ENCODE results near the gene PLS3.
"Not testable (repeated sequence)": the region's sequence is repeated elsewhere in the genome, so short reads cannot be mapped to it uniquely, and the experiment has no call there.

The PLS3 gene

GRCh38 chrX:115632455-115632854, 71.5 kb downstream of the PLS3 start:
- Histone ChIP-seq H3K27ac (no peak overlapping the region), H3K4me3 (ENCODE audit: low read depth, low read length) (no peak overlapping the region), H3K27me3 (ENCODE audit: insufficient read depth, low read depth, severe bottlenecking) (peaks cover 7% of the 10 kb centered on the region), H3K36me3 (peaks cover 2% of the 10 kb centered on the region; the same call in 1 of the 2 replicates), H3K9me3 (ENCODE audit: severe bottlenecking) (no peaks in the 10 kb centered on the region)
- no peak for DNase-seq
- no peak for TF ChIP-seq CTCF (IDR thresholded peaks at IDR 0.05; ENCODE audit: low read depth, low read length)

GRCh38 chrX:115633397-115633796, 72.4 kb downstream of the PLS3 start:
- H3K27me3 ChIP-seq (ENCODE audit: insufficient read depth, low read depth, severe bottlenecking): peaks cover 13% of the 10 kb centered on the region
- not testable (repeated sequence) for H3K27ac ChIP-seq; H3K36me3 ChIP-seq; DNase-seq; H3K4me3 ChIP-seq (ENCODE audit: low read depth, low read length); H3K9me3 ChIP-seq (ENCODE audit: severe bottlenecking)

DNA sequence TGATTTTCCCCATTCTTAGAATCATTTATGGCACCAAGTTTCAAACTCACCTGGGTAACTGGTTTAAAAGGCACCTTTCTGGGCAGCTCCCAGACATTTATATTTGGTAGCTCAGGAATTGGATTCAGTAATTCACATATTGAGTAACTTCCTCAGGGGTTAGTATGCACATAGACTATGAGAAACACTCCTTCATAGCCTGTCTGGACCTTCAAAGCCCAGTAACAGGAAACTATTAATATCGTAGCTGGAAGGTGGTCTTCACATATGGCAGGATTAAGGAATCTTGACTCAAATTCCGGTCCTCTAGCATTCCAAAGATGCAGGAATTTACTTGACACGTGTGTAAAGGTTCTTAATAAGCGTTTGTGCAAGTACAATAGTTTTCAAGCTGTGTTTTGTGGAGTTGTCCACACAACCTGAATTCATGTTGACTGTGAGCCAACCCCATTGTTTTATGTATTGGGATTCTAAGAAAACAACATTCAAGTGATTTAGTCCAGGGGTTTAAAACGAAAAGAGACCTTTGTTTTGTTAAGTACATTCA, 78.4 kb downstream of the PLS3 start:
- DNase-seq: no peak
- peaks cover 23% of the 10 kb centered on the region for H3K27me3 ChIP-seq (ENCODE audit: insufficient read depth, low read depth, severe bottlenecking)
- H3K9me3 ChIP-seq (ENCODE audit: severe bottlenecking): no peaks in the 10 kb centered on the region
- no peak overlapping the region for H3K27ac ChIP-seq
- TF ChIP-seq CTCF (IDR thresholded peaks at IDR 0.05; ENCODE audit: low read depth, low read length): no peak
- no peak overlapping the region for H3K4me3 ChIP-seq (ENCODE audit: low read depth, low read length)
- H3K36me3 ChIP-seq: peaks cover 4% of the 10 kb centered on the region

DNA sequence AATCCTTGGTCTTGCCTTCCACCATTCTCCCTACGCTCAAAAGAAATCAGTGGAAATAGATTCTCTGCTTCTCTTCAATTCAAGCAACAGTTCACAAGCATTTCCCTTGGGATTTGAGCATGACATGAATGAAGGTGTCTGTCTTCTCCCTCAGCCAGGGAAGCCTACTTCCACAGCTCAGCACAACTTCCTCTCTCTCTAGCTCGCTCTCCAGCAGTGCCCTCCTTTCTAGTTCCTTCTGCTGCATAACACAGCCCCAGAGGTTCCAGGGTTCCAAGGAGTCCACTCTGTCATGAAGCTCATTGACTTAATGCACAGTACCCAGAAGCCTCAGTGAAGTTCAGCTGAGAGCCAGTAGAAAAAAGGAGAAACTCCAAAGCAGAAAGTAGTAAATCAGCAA, 81.3 kb downstream of the PLS3 start:
- H3K9me3 ChIP-seq (ENCODE audit: severe bottlenecking): no peaks in the 10 kb centered on the region
- no peak for TF ChIP-seq CTCF (IDR thresholded peaks at IDR 0.05; ENCODE audit: low read depth, low read length)
- no peak overlapping the region for H3K27ac ChIP-seq
- H3K36me3 ChIP-seq: peaks cover 3% of the 10 kb centered on the region
- no peak for DNase-seq
- peaks cover 31% of the 10 kb centered on the region for H3K27me3 ChIP-seq (ENCODE audit: insufficient read depth, low read depth, severe bottlenecking)
- no peak overlapping the region for H3K4me3 ChIP-seq (ENCODE audit: low read depth, low read length)

- no peak overlapping the region for H3K27ac ChIP-seq
Observed at GRCh38 chrX:115642895-115643530, 82.0 kb downstream of the PLS3 start.

GRCh38 chrX:115644397-115644796, 83.4 kb downstream of the PLS3 start:
- DNase-seq; H3K27ac ChIP-seq; H3K36me3 ChIP-seq; H3K4me3 ChIP-seq (ENCODE audit: low read depth, low read length); H3K9me3 ChIP-seq (ENCODE audit: severe bottlenecking): not testable (repeated sequence)
- peaks cover 24% of the 10 kb centered on the region for H3K27me3 ChIP-seq (ENCODE audit: insufficient read depth, low read depth, severe bottlenecking)

More at GRCh38 chrX:115642895-115643530, 82.0 kb downstream of the PLS3 start:
- H3K4me3 ChIP-seq (ENCODE audit: low read depth, low read length): no peak overlapping the region
- H3K27me3 ChIP-seq (ENCODE audit: insufficient read depth, low read depth, severe bottlenecking): peaks cover 26% of the 10 kb centered on the region
- no peaks in the 10 kb centered on the region for H3K9me3 ChIP-seq (ENCODE audit: severe bottlenecking)
- peak; percentile 60 for TF ChIP-seq CTCF (IDR thresholded peaks at IDR 0.05; ENCODE audit: low read depth, low read length)
- no peaks in the 10 kb centered on the region; the same call in 1 of the 2 replicates for H3K36me3 ChIP-seq
- DNase-seq: peak; percentile 27
